ENCODE results near the gene CNTROB. TPM values are rescaled to one million over a fixed set of nuclear protein-coding genes. Genes with fewer than 3 reads are reported as not detected.

CNTROB gene
- total and polyA plus RNA-seq, 2 of the 4 experiments (the other 2 are of a cell fraction), result 12.7 to 26.4 TPM

DNA sequence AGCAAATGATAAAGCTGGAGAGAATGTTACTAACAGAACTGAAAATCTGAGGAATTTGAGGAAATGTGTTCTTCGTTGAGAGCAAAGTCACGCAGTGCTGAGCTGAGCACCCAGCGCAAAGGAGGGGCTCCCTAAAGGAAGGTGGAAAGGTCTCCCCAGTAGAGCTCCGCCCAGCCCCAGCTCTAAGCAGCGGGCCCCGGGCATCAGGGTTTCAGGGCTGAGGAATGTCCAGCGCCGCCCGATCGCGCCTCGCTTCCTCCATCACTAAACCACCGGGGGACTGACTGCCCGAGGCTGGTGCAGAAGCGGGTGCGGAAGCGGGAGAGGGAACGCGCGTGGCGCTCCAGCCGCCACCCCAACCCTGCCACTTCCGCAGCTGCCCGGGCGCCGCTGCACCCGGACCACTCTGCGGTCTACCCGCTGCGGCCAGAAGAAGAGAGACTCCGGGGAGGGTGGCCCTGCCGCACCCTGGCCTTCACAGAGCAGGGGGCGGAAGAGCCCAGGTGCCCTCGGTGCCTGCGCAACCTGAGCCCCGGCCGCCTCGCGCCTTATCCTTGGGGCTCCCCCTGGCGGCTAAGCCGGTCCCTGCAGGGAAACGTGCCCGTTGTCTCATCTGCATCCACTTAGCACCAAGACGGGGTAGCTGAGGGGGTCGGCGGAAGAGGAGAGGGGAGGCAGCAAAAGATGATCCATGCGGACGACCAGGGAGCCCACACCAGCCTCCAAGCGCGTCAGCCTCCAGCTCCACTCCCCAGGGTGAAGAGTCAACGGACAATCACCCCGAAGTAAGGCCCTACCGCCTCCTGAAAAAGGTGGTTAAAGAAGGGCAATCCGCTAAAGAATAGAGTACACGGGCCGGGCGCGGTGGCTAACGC is 58.0 kb downstream of the CNTROB start:
- Histone ChIP-seq H2AK9ac (replicated peaks; ENCODE audit: low read depth, low read length, poor library complexity) (peak overlapping the region; percentile 85), H4K5ac (ENCODE audit: low read depth, low read length) (no peak overlapping the region; the same call in 1 of the 2 replicates), H2BK120ac (ENCODE audit: low read depth, low read length) (no peak overlapping the region; the same call in 1 of the 2 replicates), H2BK20ac (ENCODE audit: low read depth, low read length) (no peak overlapping the region), H3K36me3 (ENCODE audit: control insufficient read depth, insufficient read depth, low read length) (no peaks in the 10 kb centered on the region), H3K27ac (ENCODE audit: insufficient read depth, low read length) (no peak overlapping the region), H2BK5ac (ENCODE audit: low read depth, low read length, poor library complexity, severe bottlenecking) (no peak overlapping the region), H3K56ac (ENCODE audit: extremely low read depth, insufficient read depth, low read length) (no peak overlapping the region), H3K9me1 (ENCODE audit: insufficient read depth, low read length) (no peaks in the 10 kb centered on the region), H2AK5ac (ENCODE audit: low read depth, low read length) (no peak overlapping the region), H4K8ac (ENCODE audit: low read depth in 2 of 2, low read length in 2 of 2) (peak overlapping the region in 1 of 2 experiments; percentile 93; a peak in 2 of 4 replicates), H4K91ac (ENCODE audit: insufficient read depth, low read depth, low read length) (no peak overlapping the region), H3K18ac (ENCODE audit: low read depth, low read length) (no peak overlapping the region), H3K79me1 (ENCODE audit: low read depth in 1 of 2, low read length in 2 of 2) (no peaks in the 10 kb centered on the region), H4K20me1 (ENCODE audit: insufficient read depth, low read length) (no peaks in the 10 kb centered on the region), H3K4me2 (ENCODE audit: low read depth, low read length) (peak overlapping the region; percentile 80), H3K23ac (ENCODE audit: low read depth, low read length) (no peak overlapping the region; the same call in 1 of the 2 replicates), H3K9ac (ENCODE audit: low read depth, low read length) (peak overlapping the region; percentile 12; the same call in 1 of the 2 replicates), H2AFZ (replicated peaks; ENCODE audit: low read length, poor library complexity) (peak overlapping the region; percentile 99), H2BK15ac (ENCODE audit: low read depth, low read length) (no peak overlapping the region), H3K4ac (ENCODE audit: low read depth, low read length) (peak overlapping the region; percentile 29), H3K14ac (replicated peaks; ENCODE audit: low read depth, low read length) (no peak overlapping the region), H3K27me3 (ENCODE audit: control insufficient read depth, insufficient read depth, low read length) (peaks cover 11% of the 10 kb centered on the region), H3K4me1 (ENCODE audit: control insufficient read depth, insufficient read depth, low read length) (peaks cover 5% of the 10 kb centered on the region; the same call in 1 of the 2 replicates), H3K4me3 (ENCODE audit: insufficient read depth, low read depth, low read length) (peak overlapping the region; percentile 59), H3K9me3 (ENCODE audit: control insufficient read depth, insufficient read depth, low read length) (no peaks in the 10 kb centered on the region)
- DNase-seq (peak; percentile 44), ATAC-seq (ENCODE audit: low read depth) (peak; percentile 94)
- in situ Hi-C loops (cut with MboI; ENCODE audit: low sequenced_read_pairs) (loop anchor here (5.0 to 25.0 kb wide), 2 partner anchors 78 to 253 kb away; no protein-coding TSS in a partner anchor), dilution Hi-C loops (cut with HindIII; ENCODE audit: low sequenced_read_pairs, unreplicated experiment) (no loop called here), intact Hi-C loops (cut with micrococcal nuclease) (loop anchor here (1.0 to 5.0 kb wide), 6 partner anchors 51 to 247 kb away; partner anchors contain the start of genes CNTROB and TRAPPC1)
- 20% methylated on average over 1 of the region's 59 CpGs; no CpG with 5 or more reads in 1 of the 2 experiments for WGBS, 2 experiments (ENCODE audit: extremely low coverage in 2 of 2, insufficient read length in 1 of 2)
- ChIA-PET POLR2A (ENCODE audit: unreplicated experiment) (no interaction called here), CTCF (interaction anchor here (0.5 to 1.9 kb wide), 22 partner anchors 9 to 305 kb away, joined by 3 to 18 read pairs (median 4); partner anchors contain the start of genes RNF227 and SLC25A35)
- no TSS peak for BruUV-seq (replicated peaks)
- TF ChIP-seq FOS (IDR thresholded peaks at IDR 0.05; ENCODE audit: low read depth, low read length), result no peak
- TF ChIP-seq MXI1 (IDR thresholded peaks at IDR 0.05; ENCODE audit: borderline replicate concordance, low read depth, low read length), result peak; percentile 35; the same call in 1 of the 2 replicates
- TF ChIP-seq, protein P1, sequence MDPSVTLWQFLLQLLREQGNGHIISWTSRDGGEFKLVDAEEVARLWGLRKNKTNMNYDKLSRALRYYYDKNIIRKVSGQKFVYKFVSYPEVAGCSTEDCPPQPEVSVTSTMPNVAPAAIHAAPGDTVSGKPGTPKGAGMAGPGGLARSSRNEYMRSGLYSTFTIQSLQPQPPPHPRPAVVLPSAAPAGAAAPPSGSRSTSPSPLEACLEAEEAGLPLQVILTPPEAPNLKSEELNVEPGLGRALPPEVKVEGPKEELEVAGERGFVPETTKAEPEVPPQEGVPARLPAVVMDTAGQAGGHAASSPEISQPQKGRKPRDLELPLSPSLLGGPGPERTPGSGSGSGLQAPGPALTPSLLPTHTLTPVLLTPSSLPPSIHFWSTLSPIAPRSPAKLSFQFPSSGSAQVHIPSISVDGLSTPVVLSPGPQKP (IDR thresholded peaks at IDR 0.05; ENCODE audit: borderline replicate concordance, low read depth, low read length), result no peak
- TF ChIP-seq SMC3 (IDR thresholded peaks at IDR 0.05; ENCODE audit: low read depth, low read length), result peak; percentile 69
- no peak for TF ChIP-seq CHD1 (IDR thresholded peaks at IDR 0.05; ENCODE audit: low read depth, low read length)
- TF ChIP-seq BHLHE40 (IDR thresholded peaks at IDR 0.05; ENCODE audit: low read depth, low read length), result peak; percentile 74; the same call in 1 of the 2 replicates
- no peak for TF ChIP-seq MAFK (IDR thresholded peaks at IDR 0.05; ENCODE audit: low read depth, low read length)
- TF ChIP-seq CTCF (conservative IDR thresholded peaks at IDR 0.05; ENCODE audit: low read depth, low read length), result peak; percentile 81
- TF ChIP-seq RAD21 (IDR thresholded peaks at IDR 0.05; ENCODE audit: low read length), result peak; percentile 57
- no peak for TF ChIP-seq NFE2L2 (IDR thresholded peaks at IDR 0.05; ENCODE audit: low read depth, low read length)
- no peak for TF ChIP-seq RFX5 (IDR thresholded peaks at IDR 0.05; ENCODE audit: low read depth, low read length)
- TF ChIP-seq CEBPB (IDR thresholded peaks at IDR 0.05; ENCODE audit: low read depth, low read length), result no peak
- TF ChIP-seq MAZ (IDR thresholded peaks at IDR 0.05; ENCODE audit: borderline replicate concordance, low read depth, low read length), result no peak
- no peak for TF ChIP-seq RCOR1 (IDR thresholded peaks at IDR 0.05; ENCODE audit: insufficient replicate concordance, low read length)
